ENCODE data around the gene IFT20. TPM values are rescaled to one million over a fixed set of nuclear protein-coding genes. Genes with fewer than 3 reads are reported as not detected.

The IFT20 gene
- total and polyA plus RNA-seq, 2 of the 13 experiments (the other 11 are each of a cell fraction or from before 2014, with no cell fraction given): 28.0 to 37.8 TPM

DNA sequence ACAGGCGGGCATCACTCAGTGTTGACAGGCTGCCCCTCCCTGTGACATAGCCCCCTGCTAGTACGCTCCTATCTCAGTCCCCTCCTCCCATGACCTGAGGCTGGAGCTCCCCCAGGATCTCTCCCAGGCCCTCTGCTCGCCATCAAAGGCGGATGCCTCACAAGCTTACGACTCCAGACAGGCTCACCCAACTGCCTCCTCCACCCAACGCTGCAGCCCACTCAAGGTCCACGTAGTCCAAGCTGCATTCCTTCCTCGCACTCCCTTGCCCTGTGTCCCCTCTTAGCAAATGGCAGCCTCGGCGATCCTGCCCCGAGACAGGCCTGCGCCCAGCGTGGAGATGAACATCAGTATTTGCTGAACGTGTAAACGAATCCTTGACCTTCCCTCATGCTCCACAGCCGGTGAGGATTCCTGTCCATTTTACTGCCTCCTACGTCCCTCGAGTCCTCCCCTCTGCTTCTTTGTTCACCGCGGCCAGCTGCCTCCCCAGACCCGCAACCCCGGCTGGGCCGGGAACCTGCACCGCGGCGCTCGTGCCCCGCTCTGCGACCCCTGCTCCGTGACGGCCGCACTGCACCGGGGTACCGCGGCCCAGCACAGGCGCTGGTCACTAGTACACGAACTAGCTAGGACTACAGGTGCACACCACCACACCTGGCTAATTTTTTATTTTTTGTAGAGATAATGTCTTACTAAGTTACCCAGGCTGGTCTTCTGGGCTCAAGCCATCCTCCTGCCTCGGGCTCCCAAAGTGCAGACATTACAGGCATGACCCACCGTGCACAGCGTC is 17.1 kb downstream of the IFT20 start (continued):
- TF ChIP-seq RXRA (CRISPR knock-in tag; IDR thresholded peaks at IDR 0.05) (no peak), HDAC2 (CRISPR knock-in tag; IDR thresholded peaks at IDR 0.05) (peak; percentile 12; the same call in 1 of the 2 replicates), CBX2 (IDR thresholded peaks at IDR 0.05; ENCODE audit: low read depth, low read length) (no peak), CBX2 (CRISPR knock-in tag; IDR thresholded peaks at IDR 0.05; ENCODE audit: low read depth) (no peak), NR2F6 (IDR thresholded peaks at IDR 0.05) (no peak), NR2F6 (CRISPR knock-in tag; IDR thresholded peaks at IDR 0.05) (no peak), ZNF792 (CRISPR knock-in tag; IDR thresholded peaks at IDR 0.05) (no peak), CC2D1A (CRISPR knock-in tag; IDR thresholded peaks at IDR 0.05) (no peak), ZSCAN29 (CRISPR knock-in tag; conservative IDR thresholded peaks at IDR 0.05) (0 out of 2 replicates have a peak, but pooled peaks have one; percentile 46), ZNF230 (CRISPR knock-in tag; IDR thresholded peaks at IDR 0.05) (peak; percentile 15; the same call in 1 of the 2 replicates), YY1 (IDR thresholded peaks at IDR 0.05; ENCODE audit: insufficient read depth, insufficient replicate concordance, low read depth, low read length) (peak; percentile 46), AGO2 (optimal IDR thresholded peaks at IDR 0.05; ENCODE audit: low read depth, low read length) (peak; percentile 31), HES4 (CRISPR knock-in tag; IDR thresholded peaks at IDR 0.05; ENCODE audit: borderline replicate concordance) (no peak)
- TF ChIP-seq, protein P1, sequence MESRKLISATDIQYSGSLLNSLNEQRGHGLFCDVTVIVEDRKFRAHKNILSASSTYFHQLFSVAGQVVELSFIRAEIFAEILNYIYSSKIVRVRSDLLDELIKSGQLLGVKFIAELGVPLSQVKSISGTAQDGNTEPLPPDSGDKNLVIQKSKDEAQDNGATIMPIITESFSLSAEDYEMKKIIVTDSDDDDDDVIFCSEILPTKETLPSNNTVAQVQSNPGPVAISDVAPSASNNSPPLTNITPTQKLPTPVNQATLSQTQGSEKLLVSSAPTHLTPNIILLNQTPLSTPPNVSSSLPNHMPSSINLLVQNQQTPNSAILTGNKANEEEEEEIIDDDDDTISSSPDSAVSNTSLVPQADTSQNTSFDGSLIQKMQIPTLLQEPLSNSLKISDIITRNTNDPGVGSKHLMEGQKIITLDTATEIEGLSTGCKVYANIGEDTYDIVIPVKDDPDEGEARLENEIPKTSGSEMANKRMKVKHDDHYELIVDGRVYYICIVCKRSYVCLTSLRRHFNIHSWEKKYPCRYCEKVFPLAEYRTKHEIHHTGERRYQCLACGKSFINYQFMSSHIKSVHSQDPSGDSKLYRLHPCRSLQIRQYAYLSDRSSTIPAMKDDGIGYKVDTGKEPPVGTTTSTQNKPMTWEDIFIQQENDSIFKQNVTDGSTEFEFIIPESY (CRISPR knock-in tag; IDR thresholded peaks at IDR 0.05): no peak
- TF ChIP-seq, protein P2, sequence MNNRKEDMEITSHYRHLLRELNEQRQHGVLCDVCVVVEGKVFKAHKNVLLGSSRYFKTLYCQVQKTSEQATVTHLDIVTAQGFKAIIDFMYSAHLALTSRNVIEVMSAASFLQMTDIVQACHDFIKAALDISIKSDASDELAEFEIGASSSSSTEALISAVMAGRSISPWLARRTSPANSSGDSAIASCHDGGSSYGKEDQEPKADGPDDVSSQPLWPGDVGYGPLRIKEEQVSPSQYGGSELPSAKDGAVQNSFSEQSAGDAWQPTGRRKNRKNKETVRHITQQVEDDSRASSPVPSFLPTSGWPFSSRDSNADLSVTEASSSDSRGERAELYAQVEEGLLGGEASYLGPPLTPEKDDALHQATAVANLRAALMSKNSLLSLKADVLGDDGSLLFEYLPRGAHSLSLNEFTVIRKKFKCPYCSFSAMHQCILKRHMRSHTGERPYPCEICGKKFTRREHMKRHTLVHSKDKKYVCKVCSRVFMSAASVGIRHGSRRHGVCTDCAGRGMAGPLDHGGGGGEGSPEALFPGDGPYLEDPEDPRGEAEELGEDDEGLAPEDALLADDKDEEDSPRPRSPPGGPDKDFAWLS (CRISPR knock-in tag; IDR thresholded peaks at IDR 0.05; ENCODE audit: borderline replicate concordance): no peak
- TF ChIP-seq, protein P3, sequence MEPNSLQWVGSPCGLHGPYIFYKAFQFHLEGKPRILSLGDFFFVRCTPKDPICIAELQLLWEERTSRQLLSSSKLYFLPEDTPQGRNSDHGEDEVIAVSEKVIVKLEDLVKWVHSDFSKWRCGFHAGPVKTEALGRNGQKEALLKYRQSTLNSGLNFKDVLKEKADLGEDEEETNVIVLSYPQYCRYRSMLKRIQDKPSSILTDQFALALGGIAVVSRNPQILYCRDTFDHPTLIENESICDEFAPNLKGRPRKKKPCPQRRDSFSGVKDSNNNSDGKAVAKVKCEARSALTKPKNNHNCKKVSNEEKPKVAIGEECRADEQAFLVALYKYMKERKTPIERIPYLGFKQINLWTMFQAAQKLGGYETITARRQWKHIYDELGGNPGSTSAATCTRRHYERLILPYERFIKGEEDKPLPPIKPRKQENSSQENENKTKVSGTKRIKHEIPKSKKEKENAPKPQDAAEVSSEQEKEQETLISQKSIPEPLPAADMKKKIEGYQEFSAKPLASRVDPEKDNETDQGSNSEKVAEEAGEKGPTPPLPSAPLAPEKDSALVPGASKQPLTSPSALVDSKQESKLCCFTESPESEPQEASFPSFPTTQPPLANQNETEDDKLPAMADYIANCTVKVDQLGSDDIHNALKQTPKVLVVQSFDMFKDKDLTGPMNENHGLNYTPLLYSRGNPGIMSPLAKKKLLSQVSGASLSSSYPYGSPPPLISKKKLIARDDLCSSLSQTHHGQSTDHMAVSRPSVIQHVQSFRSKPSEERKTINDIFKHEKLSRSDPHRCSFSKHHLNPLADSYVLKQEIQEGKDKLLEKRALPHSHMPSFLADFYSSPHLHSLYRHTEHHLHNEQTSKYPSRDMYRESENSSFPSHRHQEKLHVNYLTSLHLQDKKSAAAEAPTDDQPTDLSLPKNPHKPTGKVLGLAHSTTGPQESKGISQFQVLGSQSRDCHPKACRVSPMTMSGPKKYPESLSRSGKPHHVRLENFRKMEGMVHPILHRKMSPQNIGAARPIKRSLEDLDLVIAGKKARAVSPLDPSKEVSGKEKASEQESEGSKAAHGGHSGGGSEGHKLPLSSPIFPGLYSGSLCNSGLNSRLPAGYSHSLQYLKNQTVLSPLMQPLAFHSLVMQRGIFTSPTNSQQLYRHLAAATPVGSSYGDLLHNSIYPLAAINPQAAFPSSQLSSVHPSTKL (CRISPR knock-in tag; IDR thresholded peaks at IDR 0.05): no peak
- TF ChIP-seq, protein P4, sequence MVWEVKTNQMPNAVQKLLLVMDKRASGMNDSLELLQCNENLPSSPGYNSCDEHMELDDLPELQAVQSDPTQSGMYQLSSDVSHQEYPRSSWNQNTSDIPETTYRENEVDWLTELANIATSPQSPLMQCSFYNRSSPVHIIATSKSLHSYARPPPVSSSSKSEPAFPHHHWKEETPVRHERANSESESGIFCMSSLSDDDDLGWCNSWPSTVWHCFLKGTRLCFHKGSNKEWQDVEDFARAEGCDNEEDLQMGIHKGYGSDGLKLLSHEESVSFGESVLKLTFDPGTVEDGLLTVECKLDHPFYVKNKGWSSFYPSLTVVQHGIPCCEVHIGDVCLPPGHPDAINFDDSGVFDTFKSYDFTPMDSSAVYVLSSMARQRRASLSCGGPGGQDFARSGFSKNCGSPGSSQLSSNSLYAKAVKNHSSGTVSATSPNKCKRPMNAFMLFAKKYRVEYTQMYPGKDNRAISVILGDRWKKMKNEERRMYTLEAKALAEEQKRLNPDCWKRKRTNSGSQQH (CRISPR knock-in tag; IDR thresholded peaks at IDR 0.05; ENCODE audit: low read depth): no peak
- TF ChIP-seq, protein P5, sequence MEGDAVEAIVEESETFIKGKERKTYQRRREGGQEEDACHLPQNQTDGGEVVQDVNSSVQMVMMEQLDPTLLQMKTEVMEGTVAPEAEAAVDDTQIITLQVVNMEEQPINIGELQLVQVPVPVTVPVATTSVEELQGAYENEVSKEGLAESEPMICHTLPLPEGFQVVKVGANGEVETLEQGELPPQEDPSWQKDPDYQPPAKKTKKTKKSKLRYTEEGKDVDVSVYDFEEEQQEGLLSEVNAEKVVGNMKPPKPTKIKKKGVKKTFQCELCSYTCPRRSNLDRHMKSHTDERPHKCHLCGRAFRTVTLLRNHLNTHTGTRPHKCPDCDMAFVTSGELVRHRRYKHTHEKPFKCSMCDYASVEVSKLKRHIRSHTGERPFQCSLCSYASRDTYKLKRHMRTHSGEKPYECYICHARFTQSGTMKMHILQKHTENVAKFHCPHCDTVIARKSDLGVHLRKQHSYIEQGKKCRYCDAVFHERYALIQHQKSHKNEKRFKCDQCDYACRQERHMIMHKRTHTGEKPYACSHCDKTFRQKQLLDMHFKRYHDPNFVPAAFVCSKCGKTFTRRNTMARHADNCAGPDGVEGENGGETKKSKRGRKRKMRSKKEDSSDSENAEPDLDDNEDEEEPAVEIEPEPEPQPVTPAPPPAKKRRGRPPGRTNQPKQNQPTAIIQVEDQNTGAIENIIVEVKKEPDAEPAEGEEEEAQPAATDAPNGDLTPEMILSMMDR (CRISPR knock-in tag; IDR thresholded peaks at IDR 0.05): no peak

Data from HepG2 (cell line).